ENCODE measurements around the gene OAS2.

- TF ChIP-seq CTCF (IDR thresholded peaks at IDR 0.05; ENCODE audit: poor library complexity, severe bottlenecking) (peak; percentile 90), EZH2 (IDR thresholded peaks at IDR 0.05; ENCODE audit: borderline replicate concordance, insufficient read depth, low read length, poor library complexity, severe bottlenecking) (no peak), TAF1 (IDR thresholded peaks at IDR 0.05; ENCODE audit: low read depth) (no peak), REST (IDR thresholded peaks at IDR 0.05; ENCODE audit: borderline replicate concordance) (no peak)
Observed at GRCh38 chr12:113048716-113049127, 70.4 kb downstream of the OAS2 start.

Data from neural cell (in vitro differentiated cells).